H9 (cell line): ENCODE data around the gene ITGB8. TPM values are rescaled to one million over a fixed set of nuclear protein-coding genes. Genes with fewer than 3 reads are reported as not detected.

Experiments used
- DNase-seq: peaks from one replicate; pipeline ENCODE4 v3.0.0-alpha.2; 2017
- H2AFZ ChIP-seq: one replicate; pipeline ENCODE4 v1.6.1; 2013; ENCODE audit warnings: mild to moderate bottlenecking, low read length, control low read depth, moderate library complexity
- H2AK5ac ChIP-seq: 2 replicates; pipeline ENCODE4 v1.6.1; 2013; ENCODE audit warnings: low read length, control low read depth, mixed read lengths; ENCODE audit not compliant: insufficient read length
- H2BK120ac ChIP-seq: one replicate; pipeline ENCODE4 v1.6.1; 2013; ENCODE audit warnings: low read depth, mild to moderate bottlenecking, low read length, control low read depth, inconsistent platforms; ENCODE audit not compliant: poor library complexity, severe bottlenecking
- H2BK12ac ChIP-seq: 2 replicates; pipeline ENCODE4 v1.6.1; 2013; ENCODE audit warnings: low read length, control low read depth, mixed read lengths, low read depth; ENCODE audit not compliant: insufficient read length
- H2BK15ac ChIP-seq: 2 replicates; pipeline ENCODE4 v1.6.1; 2013; ENCODE audit warnings: low read depth, low read length, control low read depth
- H2BK20ac ChIP-seq: one replicate; pipeline ENCODE4 v1.6.1; 2013; ENCODE audit warnings: low read depth, mild to moderate bottlenecking, low read length, control low read depth, inconsistent platforms; ENCODE audit not compliant: poor library complexity, severe bottlenecking
- H2BK5ac ChIP-seq: 2 replicates; pipeline ENCODE4 v1.6.1; 2013; ENCODE audit warnings: low read length, control low read depth, mixed read lengths; ENCODE audit not compliant: insufficient read length
- H3K14ac ChIP-seq: 2 replicates; pipeline ENCODE4 v1.6.1; 2013; ENCODE audit warnings: low read length, control low read depth; ENCODE audit not compliant: insufficient read depth
- H3K18ac ChIP-seq: 2 replicates; pipeline ENCODE4 v1.6.1; 2013; ENCODE audit warnings: low read depth, mild to moderate bottlenecking, mixed read lengths, low read length, control low read depth; ENCODE audit not compliant: insufficient read length
- H3K23ac ChIP-seq: 2 replicates; pipeline ENCODE4 v1.6.1; 2013; ENCODE audit warnings: low read length, control low read depth, mixed read lengths, low read depth; ENCODE audit not compliant: insufficient read length
- H3K23me2 ChIP-seq: 2 replicates; pipeline ENCODE4 v1.6.1; 2013; ENCODE audit warnings: low read depth, mild to moderate bottlenecking, mixed read lengths, low read length, control low read depth; ENCODE audit not compliant: insufficient read length, poor library complexity, severe bottlenecking
- H3K27ac ChIP-seq: 2 replicates; pipeline ENCODE4 v1.5.1; 2013; ENCODE audit warnings: low read length, control low read depth, mixed read lengths, low read depth; ENCODE audit not compliant: insufficient read length
- H3K27me3 ChIP-seq: 2 replicates; pipeline ENCODE4 v1.6.1; 2013; ENCODE audit warnings: low read length, control low read depth, inconsistent platforms; ENCODE audit not compliant: insufficient read depth
- H3K4ac ChIP-seq: 2 replicates; pipeline ENCODE4 v1.6.1; 2013; ENCODE audit warnings: low read depth, mild to moderate bottlenecking, control low read depth, inconsistent platforms, low read length, moderate library complexity
- H3K4me1 ChIP-seq: 2 replicates; pipeline ENCODE4 v1.6.1; 2013; ENCODE audit warnings: low read length, control low read depth, inconsistent platforms; ENCODE audit not compliant: insufficient read depth
- H3K4me2 ChIP-seq: 2 replicates; pipeline ENCODE4 v1.6.1; 2013; ENCODE audit warnings: low read length, control low read depth, mixed read lengths; ENCODE audit not compliant: insufficient read length, insufficient read depth
- H3K56ac ChIP-seq: 2 replicates; pipeline ENCODE4 v1.6.1; 2013; ENCODE audit warnings: low read depth, mild to moderate bottlenecking, mixed read lengths, low read length, control low read depth; ENCODE audit not compliant: insufficient read length
- H3K79me1 ChIP-seq: 2 replicates; pipeline ENCODE4 v1.6.1; 2013; ENCODE audit warnings: low read depth, mild to moderate bottlenecking, moderate library complexity, low read length, control low read depth, inconsistent platforms; ENCODE audit not compliant: insufficient read depth, poor library complexity, severe bottlenecking
- H3K79me2 ChIP-seq: 2 replicates; pipeline ENCODE4 v1.6.1; 2013; ENCODE audit warnings: low read length, control low read depth, inconsistent platforms; ENCODE audit not compliant: insufficient read depth
- H3K9ac ChIP-seq: 2 replicates; pipeline ENCODE4 v1.6.1; 2013; ENCODE audit warnings: low read length, control low read depth, mixed read lengths; ENCODE audit not compliant: insufficient read length; ENCODE audit errors: extremely low read depth
- H3K9me3 ChIP-seq: one replicate; pipeline ENCODE4 v1.6.1; 2013; ENCODE audit warnings: low read depth, low read length, inconsistent platforms; ENCODE audit not compliant: control insufficient read depth
- H3T11ph ChIP-seq: one replicate; pipeline ENCODE4 v1.6.1; 2013; ENCODE audit warnings: mild to moderate bottlenecking, low read length, control low read depth, inconsistent platforms
- H4K20me1 ChIP-seq: one replicate; pipeline ENCODE4 v1.6.1; 2013; ENCODE audit not compliant: control insufficient read depth, insufficient read length, insufficient read depth
- H4K5ac ChIP-seq: 2 replicates; pipeline ENCODE4 v1.6.1; 2013; ENCODE audit warnings: low read depth, mild to moderate bottlenecking, mixed read lengths, low read length, control low read depth; ENCODE audit not compliant: insufficient read length
- H4K8ac ChIP-seq: replicated peaks from 2 replicates; pipeline ENCODE4 v1.6.1; 2013; ENCODE audit warnings: low read length, control low read depth, mixed read lengths, low read depth; ENCODE audit not compliant: insufficient read length
- H4K91ac ChIP-seq: 2 replicates; pipeline ENCODE4 v1.6.1; 2013; ENCODE audit warnings: low read depth, mild to moderate bottlenecking, moderate library complexity, mixed read lengths, low read length, control low read depth; ENCODE audit not compliant: insufficient read length
- H3K27ac Mint-ChIP-seq, 3 experiments: 2 replicates in 2 of 3; 3 replicates in 1 of 3; pipeline ENCODE4 v1.8.0; 2020 to 2021; ENCODE audit warnings: mixed read lengths in 3 of 3, mild to moderate bottlenecking in 1 of 3, moderate library complexity in 1 of 3
- H3K27me3 Mint-ChIP-seq: 2 replicates; pipeline ENCODE4 v1.8.0; 2021; ENCODE audit warnings: low read depth, mild to moderate bottlenecking, moderate library complexity, mixed read lengths
- H3K36me3 Mint-ChIP-seq, 3 experiments: 2 replicates in 2 of 3; 3 replicates in 1 of 3; pipeline ENCODE4 v1.8.0; 2020 to 2021; ENCODE audit warnings: low read depth in 3 of 3, mixed read lengths in 3 of 3; ENCODE audit not compliant: insufficient read depth in 1 of 3
- H3K4me1 Mint-ChIP-seq, 2 experiments: 2 replicates each; pipeline ENCODE4 v1.8.0; 2020; ENCODE audit warnings: mixed read lengths in 2 of 2
- H3K4me3 Mint-ChIP-seq, 2 experiments: 2 replicates in 1 of 2; 3 replicates in 1 of 2; pipeline ENCODE4 v1.8.0; 2020 to 2021; ENCODE audit warnings: mild to moderate bottlenecking in 2 of 2, mixed read lengths in 2 of 2, moderate library complexity in 1 of 2
- H3K9me3 Mint-ChIP-seq, 2 experiments: 2 replicates in 1 of 2; 3 replicates in 1 of 2; pipeline ENCODE4 v1.8.0; 2020; ENCODE audit warnings: mild to moderate bottlenecking in 2 of 2, mixed read lengths in 2 of 2, moderate library complexity in 1 of 2
- CTCF ChIP-seq: fragments of 200-600 bp; sonication (generic); conservative IDR thresholded peaks from 3 replicates; pipeline ENCODE4 v1.8.0; 2021; ENCODE audit warnings: antibody characterized with exemption, mild to moderate bottlenecking
- WGBS: extraction: QIAGEN DNeasy Blood & Tissue Kit; methylation state at CpG from one replicate; pipeline ENCODE4 v1.1.7; 2013; ENCODE audit warnings: missing lambda C conversion rate, low lambda C conversion rate, mixed read lengths; ENCODE audit not compliant: insufficient read length; ENCODE audit errors: extremely low coverage; 5-methylcytosine and 5-hydroxymethylcytosine counted together
- total RNA-seq: library from RNA; stranded (reverse); gene quantifications from 2 replicates; pipeline ENCODE4 v1.2.1, GENCODE V29; 2021

Gene ITGB8
- total RNA-seq, 1 experiment from 2014 or later: 7.6 TPM

DNA sequence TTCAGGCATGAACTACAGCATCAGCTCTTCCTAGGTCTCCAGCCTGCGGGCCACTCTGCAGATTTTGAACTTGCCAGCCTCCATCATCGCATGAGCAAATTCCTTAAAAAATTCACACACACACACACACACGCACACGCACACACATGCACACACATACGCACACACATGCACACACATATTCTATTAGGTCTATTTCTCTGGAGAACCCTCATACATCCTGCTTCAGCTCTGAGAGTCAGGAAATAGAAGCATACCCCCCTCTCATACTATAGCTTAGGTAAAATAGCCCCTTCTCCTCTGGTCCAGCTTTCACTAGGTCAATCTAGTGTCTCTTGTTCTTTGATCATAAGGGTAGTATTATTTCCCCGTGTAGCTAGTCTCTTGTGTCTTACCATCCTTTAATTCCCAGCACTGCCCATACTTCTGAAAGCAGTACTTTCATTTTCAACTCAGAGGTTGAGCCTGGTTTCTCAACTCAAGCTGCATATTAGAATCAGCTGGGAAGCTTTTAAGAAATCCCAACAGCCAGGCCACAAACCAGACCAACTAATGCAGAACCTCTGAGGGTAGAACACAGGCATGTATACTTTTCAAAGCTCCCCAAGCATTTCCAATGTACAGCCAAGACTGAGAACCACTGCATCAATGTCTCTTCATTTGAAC is 30.9 kb upstream of the ITGB8 start:
- WGBS: no CpG with 5 or more reads among the region's 6 CpGs
- no peak for TF ChIP-seq CTCF
- Histone ChIP-seq H3K4ac (no peak overlapping the region), H4K20me1 (no peaks in the 10 kb centered on the region), H2BK12ac (no peak overlapping the region), H4K91ac (no peak overlapping the region), H3K23ac (no peak overlapping the region), H3K79me2 (no peaks in the 10 kb centered on the region), H3K27ac (no peak overlapping the region), H2BK5ac (no peak overlapping the region), H3T11ph (no peak overlapping the region), H3K4me1 (no peaks in the 10 kb centered on the region), H3K14ac (no peak overlapping the region), H2BK20ac (no peak overlapping the region), H2AFZ (no peak overlapping the region), H3K9ac (no peak overlapping the region), H3K18ac (no peak overlapping the region), H2BK120ac (no peak overlapping the region), H2AK5ac (no peak overlapping the region), H3K9me3 (no peaks in the 10 kb centered on the region), H3K79me1 (no peaks in the 10 kb centered on the region), H3K56ac (no peak overlapping the region), H4K8ac (no peak overlapping the region), H3K23me2 (no peaks in the 10 kb centered on the region), H2BK15ac (no peak overlapping the region), H4K5ac (no peak overlapping the region), H3K4me2 (no peak overlapping the region), H3K27me3 (no peaks in the 10 kb centered on the region)
- no peak overlapping the region for H3K4me3 Mint-ChIP-seq
- H3K9me3 Mint-ChIP-seq: no peaks in the 10 kb centered on the region
- no peaks in the 10 kb centered on the region for H3K36me3 Mint-ChIP-seq
- no peak overlapping the region for H3K27ac Mint-ChIP-seq
- no peak for DNase-seq
- no peaks in the 10 kb centered on the region; the same call in 1 of the 2 replicates for H3K27me3 Mint-ChIP-seq
- H3K4me1 Mint-ChIP-seq: peaks cover 0 to 7% of the 10 kb centered on the region in 2 experiments; a peak in 2 of 4 replicates
